Pancreas (tissue), 10 donors: Measurements from ENCODE around the gene ZBTB7A. TPM values are rescaled to one million over a fixed set of nuclear protein-coding genes. Genes with fewer than 3 reads are reported as not detected.

Source experiments
- ATAC-seq, 4 donors: fragments of 200-7000 bp; cut with Tn5 transposase; one replicate each; pipeline versions ENCODE4 v1.8.0 to v1.9.1; 2020; ENCODE audit warnings: mild to moderate bottlenecking in 4 of 4, moderate library complexity in 4 of 4
- DNase-seq, 6 donors: peaks; one replicate each; pipeline ENCODE4 v3.0.0-alpha.2; 2020
- FAIRE-seq: peaks from 2 replicates; lab custom pipeline; 2012; peaks lifted over from hg19 to GRCh38; lab: Jason Lieb, UNC
- H3K27ac ChIP-seq, 4 donors: fragments of 200-600 bp; sonication (generic); 1 replicate in 3 of 4; 2 replicates in 1 of 4; pipeline versions ENCODE4 v1.5.0 to v1.8.0; 2020
- H3K27me3 ChIP-seq, 4 donors: fragments of 200-600 bp; one replicate each; pipeline ENCODE4 v1.8.0; 2021
- H3K36me3 ChIP-seq, 3 donors: fragments of 200-600 bp; sonication (generic) in 1 of 3; one replicate each; pipeline versions ENCODE4 v1.5.0 to v1.8.0; 2020 to 2021
- H3K4me1 ChIP-seq, 3 donors: fragments of 200-600 bp; one replicate each; pipeline ENCODE4 v1.8.0; 2021
- H3K4me3 ChIP-seq, 4 donors: fragments of 200-600 bp; sonication (generic) in 2 of 4; one replicate each; pipeline versions ENCODE4 v1.5.0 to v1.8.0; 2020 to 2021
- H3K9me3 ChIP-seq, 4 donors: fragments of 200-600 bp; one replicate each; pipeline ENCODE4 v1.8.0; 2021
- WGBS, 2 donors: extraction: QIAGEN DNeasy Blood & Tissue Kit; methylation state at CpG; one replicate each; pipeline ENCODE4 v1.1.7; 2013; 5-methylcytosine and 5-hydroxymethylcytosine counted together
- intact Hi-C, 3 donors: fragments of 100-400 bp; cut with DNase I; formaldehyde crosslinking; loops; one replicate each; pipeline versions ENCODE4 v1.11.1 to v1.14.2; 2022
- polyA plus RNA-seq, 2 donors: library from polyadenylated mRNA; stranded (reverse); fragments of 200-250 nt; gene quantifications; one replicate each; pipeline ENCODE4 v1.2.3, GENCODE V29; 2013
- total RNA-seq, 6 donors: library from RNA; stranded (reverse); fragmentation: NEBNext Ultra II Directional in 4 of 6; extraction: Animal tissue kit (Norgen Biotek cat#: 25700) in 4 of 6; gene quantifications; one replicate each; pipeline versions ENCODE4 v1.2.1 to v1.2.4, GENCODE V29; 2021 to 2023
- TF ChIP-seq, protein P1 (sequence below), 4 donors: fragments of 200-600 bp; sonication (generic) in 3 of 4; IDR thresholded peaks; one replicate each; pipeline versions ENCODE4 v1.5.0 to v1.8.0; 2021; ENCODE audit warnings: antibody characterized with exemption in 4 of 4
- donor health status: healthy with polysubstance abuse.
- donor health status: DM: no; HTN: no; CAD: no; lungs with moderate emphysema.
- donor health status: DM: no; HTN: no; CAD: no.
- donor health status: control.
- donor health status: control.
- donor health status: Bipolar disorder and iron deficiency.
- donor health status: DM: yes; HTN: yes; CAD: no.
- donor health status: DM: no; HTN: no; CAD: no.
- donor health status: DM: no; HTN: no; CAD: no.
- donor health status: DM: yes; HTN: yes; CAD: no.

ZBTB7A gene
- total and polyA plus RNA-seq, 8 donors, result 6.1 to 25.0 (median 13.2) TPM

- peak in 3 of 6 donors; percentile 6 to 60 (median 23) for DNase-seq
- Histone ChIP-seq H3K27me3 (no peaks in the 10 kb centered on the region), H3K4me1 (peaks cover 3 to 5% (median 4%) of the 10 kb centered on the region in 3 donors), H3K4me3 (no peak overlapping the region), H3K36me3 (peaks cover 0 to 26% (median 0%) of the 10 kb centered on the region in 3 donors), H3K9me3 (no peaks in the 10 kb centered on the region), H3K27ac (no peak overlapping the region)
- WGBS, 2 donors, result 92% methylated on average over 53 to 54 of the region's 54 CpGs
- no peak for ATAC-seq
- no peak for FAIRE-seq
- intact Hi-C loops, result no loop called here
- TF ChIP-seq, protein P1, sequence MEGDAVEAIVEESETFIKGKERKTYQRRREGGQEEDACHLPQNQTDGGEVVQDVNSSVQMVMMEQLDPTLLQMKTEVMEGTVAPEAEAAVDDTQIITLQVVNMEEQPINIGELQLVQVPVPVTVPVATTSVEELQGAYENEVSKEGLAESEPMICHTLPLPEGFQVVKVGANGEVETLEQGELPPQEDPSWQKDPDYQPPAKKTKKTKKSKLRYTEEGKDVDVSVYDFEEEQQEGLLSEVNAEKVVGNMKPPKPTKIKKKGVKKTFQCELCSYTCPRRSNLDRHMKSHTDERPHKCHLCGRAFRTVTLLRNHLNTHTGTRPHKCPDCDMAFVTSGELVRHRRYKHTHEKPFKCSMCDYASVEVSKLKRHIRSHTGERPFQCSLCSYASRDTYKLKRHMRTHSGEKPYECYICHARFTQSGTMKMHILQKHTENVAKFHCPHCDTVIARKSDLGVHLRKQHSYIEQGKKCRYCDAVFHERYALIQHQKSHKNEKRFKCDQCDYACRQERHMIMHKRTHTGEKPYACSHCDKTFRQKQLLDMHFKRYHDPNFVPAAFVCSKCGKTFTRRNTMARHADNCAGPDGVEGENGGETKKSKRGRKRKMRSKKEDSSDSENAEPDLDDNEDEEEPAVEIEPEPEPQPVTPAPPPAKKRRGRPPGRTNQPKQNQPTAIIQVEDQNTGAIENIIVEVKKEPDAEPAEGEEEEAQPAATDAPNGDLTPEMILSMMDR (IDR thresholded peaks at IDR 0.05), result no peak
These were observed 29.3 kb downstream of the ZBTB7A start for GRCh38 chr19:4037301-4037949.

DNA sequence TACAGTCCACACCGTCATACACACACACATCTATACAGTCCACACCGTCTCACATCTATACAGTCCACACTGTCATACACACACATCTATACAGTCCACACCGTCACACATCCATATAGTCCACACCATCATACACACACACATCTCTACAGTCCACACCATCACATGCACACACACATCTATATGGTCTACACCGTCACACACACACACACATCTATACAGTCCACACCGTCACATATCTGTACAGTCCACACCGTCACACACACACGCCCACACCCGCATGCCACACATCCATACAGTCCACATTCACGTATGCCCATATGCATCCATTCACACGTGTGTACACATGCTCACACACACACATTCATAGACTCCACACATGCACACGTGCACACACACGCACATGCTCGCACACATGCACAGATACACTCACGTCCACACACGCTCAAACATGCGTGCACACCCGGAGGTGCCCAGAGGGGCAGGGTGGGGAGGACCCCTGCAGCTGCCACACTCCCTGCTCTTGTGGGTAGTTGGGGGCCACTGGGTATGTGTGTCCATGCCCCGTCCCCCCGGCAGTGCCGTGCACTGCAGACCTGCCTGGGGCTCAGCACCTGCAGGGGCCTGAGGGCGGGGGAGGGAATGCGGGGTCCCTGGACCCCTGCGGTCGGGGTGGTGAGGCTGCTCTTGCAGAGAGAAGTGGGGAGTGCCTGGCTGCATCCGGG is 30.0 kb downstream of the ZBTB7A start:
- Histone ChIP-seq H3K4me1 (no peaks in the 10 kb centered on the region), H3K9me3 (no peaks in the 10 kb centered on the region), H3K27ac (no peak overlapping the region), H3K27me3 (no peaks in the 10 kb centered on the region), H3K4me3 (no peak overlapping the region), H3K36me3 (peaks cover 0 to 26% (median 0%) of the 10 kb centered on the region in 3 donors)
- ATAC-seq (no peak), FAIRE-seq (no peak), DNase-seq (peak in 2 of 6 donors; percentile 30 to 61)
- intact Hi-C loops, result no loop called here
- 91 to 95% methylated on average over 25 of the region's 25 CpGs for WGBS, 2 donors
- TF ChIP-seq, protein P1 (IDR thresholded peaks at IDR 0.05), result no peak

GRCh38 chr19:4035582-4035981 is 31.1 kb downstream of the ZBTB7A start:
- H3K27ac ChIP-seq, result no peak overlapping the region
- no peak overlapping the region for H3K4me3 ChIP-seq
- TF ChIP-seq, protein P1 (IDR thresholded peaks at IDR 0.05), result no peak
- ATAC-seq (peak in 3 of 4 donors; percentile 5 to 17 (median 6)), DNase-seq (no peak), FAIRE-seq (no peak)
- H3K27me3 ChIP-seq, result no peaks in the 10 kb centered on the region
- 85 to 87% methylated on average over 10 of the region's 10 CpGs for WGBS, 2 donors
- intact Hi-C loops, result no loop called here
- peaks cover 0 to 26% (median 0%) of the 10 kb centered on the region in 3 donors for H3K36me3 ChIP-seq
- H3K9me3 ChIP-seq, result no peaks in the 10 kb centered on the region
- no peaks in the 10 kb centered on the region for H3K4me1 ChIP-seq

GRCh38 chr19:4035018-4035566 is 31.6 kb downstream of the ZBTB7A start:
- FAIRE-seq (no peak), ATAC-seq (no peak)
- WGBS, 2 donors, result 89 to 93% methylated on average over 19 of the region's 19 CpGs

More at GRCh38 chr19:4035018-4035566, 31.6 kb downstream of the ZBTB7A start:
- no peak overlapping the region for H3K27ac ChIP-seq
- peaks cover 0 to 26% (median 0%) of the 10 kb centered on the region in 3 donors for H3K36me3 ChIP-seq
- no peaks in the 10 kb centered on the region for H3K4me1 ChIP-seq
- H3K4me3 ChIP-seq, result no peak overlapping the region
- TF ChIP-seq, protein P1 (IDR thresholded peaks at IDR 0.05), result no peak
- H3K9me3 ChIP-seq, result no peaks in the 10 kb centered on the region
- H3K27me3 ChIP-seq, result no peaks in the 10 kb centered on the region
- peak in 1 of 6 donors; percentile 66 for DNase-seq
- intact Hi-C loops, result no loop called here
